SU-DHL-6 (cell line): Measurements from ENCODE around the gene SLC44A3.

ENCODE experiments used
- EZH2phosphoT487 ChIP-seq: fragments of 200-600 bp; sonication (generic), shearing (Covaris generic); conservative IDR thresholded peaks from 2 replicates; pipeline ENCODE4 v1.6.1; 2018; ENCODE audit warnings: mild to moderate bottlenecking, antibody characterized with exemption, low read length, moderate library complexity, mixed read lengths
- TF ChIP-seq, protein P1 (sequence below): fragments of 200-600 bp; sonication (generic); IDR thresholded peaks from one replicate; pipeline ENCODE4 v1.5.1; 2017; ENCODE audit warnings: antibody characterized with exemption, mild to moderate bottlenecking, low read length, moderate library complexity; ENCODE audit not compliant: insufficient read depth, poor library complexity, severe bottlenecking

DNA sequence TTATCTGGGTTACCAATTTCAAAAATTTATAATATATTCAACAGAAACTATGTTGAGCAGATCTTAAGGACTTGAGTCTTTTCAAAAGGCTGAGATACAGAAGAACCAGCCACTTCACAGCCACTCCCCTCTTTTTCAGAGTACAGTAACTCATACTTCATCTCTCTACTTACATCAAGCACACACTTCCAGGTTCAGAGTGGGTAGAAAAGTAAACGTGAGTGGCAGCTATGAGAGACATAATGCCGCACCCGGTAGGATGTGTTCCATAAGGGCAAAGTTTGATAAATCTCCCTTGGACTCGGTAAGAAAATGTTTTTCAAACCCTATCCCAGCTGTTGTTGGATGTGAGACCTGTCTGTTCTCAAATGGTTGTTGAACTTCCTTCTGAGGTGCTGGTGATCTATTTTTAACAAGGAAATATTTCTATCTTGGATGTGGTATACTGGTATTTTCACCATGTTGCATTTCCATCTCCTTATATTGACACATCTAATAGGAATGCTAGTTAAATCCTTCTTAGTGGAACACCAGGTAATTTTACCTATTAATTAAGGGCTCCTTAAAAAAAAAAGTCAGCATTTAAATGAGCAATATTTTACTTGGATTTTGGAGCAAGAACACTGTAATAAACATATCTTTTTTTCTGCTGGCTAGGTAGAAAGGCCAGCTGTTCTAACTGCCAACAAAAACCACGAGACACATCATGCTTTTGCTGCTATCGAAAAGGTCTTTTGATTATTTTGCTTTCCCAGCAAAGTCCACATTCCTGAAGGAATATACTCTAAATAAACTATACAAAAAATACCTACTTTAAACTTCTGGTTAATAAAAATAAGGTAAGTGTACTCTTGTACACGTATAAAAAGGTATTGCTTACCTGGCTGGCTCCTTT is 78.6 kb downstream of the SLC44A3 start:
- TF ChIP-seq, protein P1, sequence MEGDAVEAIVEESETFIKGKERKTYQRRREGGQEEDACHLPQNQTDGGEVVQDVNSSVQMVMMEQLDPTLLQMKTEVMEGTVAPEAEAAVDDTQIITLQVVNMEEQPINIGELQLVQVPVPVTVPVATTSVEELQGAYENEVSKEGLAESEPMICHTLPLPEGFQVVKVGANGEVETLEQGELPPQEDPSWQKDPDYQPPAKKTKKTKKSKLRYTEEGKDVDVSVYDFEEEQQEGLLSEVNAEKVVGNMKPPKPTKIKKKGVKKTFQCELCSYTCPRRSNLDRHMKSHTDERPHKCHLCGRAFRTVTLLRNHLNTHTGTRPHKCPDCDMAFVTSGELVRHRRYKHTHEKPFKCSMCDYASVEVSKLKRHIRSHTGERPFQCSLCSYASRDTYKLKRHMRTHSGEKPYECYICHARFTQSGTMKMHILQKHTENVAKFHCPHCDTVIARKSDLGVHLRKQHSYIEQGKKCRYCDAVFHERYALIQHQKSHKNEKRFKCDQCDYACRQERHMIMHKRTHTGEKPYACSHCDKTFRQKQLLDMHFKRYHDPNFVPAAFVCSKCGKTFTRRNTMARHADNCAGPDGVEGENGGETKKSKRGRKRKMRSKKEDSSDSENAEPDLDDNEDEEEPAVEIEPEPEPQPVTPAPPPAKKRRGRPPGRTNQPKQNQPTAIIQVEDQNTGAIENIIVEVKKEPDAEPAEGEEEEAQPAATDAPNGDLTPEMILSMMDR: no peak
- TF ChIP-seq EZH2phosphoT487: no peak
